Esophagus muscularis mucosa (tissue), 4 donors: ENCODE results near the gene PEDS1. TPM values are rescaled to one million over a fixed set of nuclear protein-coding genes. Genes with fewer than 3 reads are reported as not detected.

ENCODE experiments used
- DNase-seq: peaks from one replicate; pipeline ENCODE4 v3.0.0-alpha.2; 2017; ENCODE audit errors: extremely low spot score
- H3K27ac ChIP-seq, 4 donors: fragments of 200-600 bp; sonication (generic); replicated peaks in 1 of 4; 1 replicate in 3 of 4; 2 replicates in 1 of 4; pipeline ENCODE4 v1.5.1; 2016 to 2019; ENCODE audit warnings: mild to moderate bottlenecking in 1 of 4
- H3K27me3 ChIP-seq, 4 donors: fragments of 200-600 bp; sonication (generic); one replicate each; pipeline versions ENCODE4 v1.5.1 to v1.6.0; 2016 to 2019
- H3K36me3 ChIP-seq, 4 donors: fragments of 200-600 bp; sonication (generic); one replicate each; pipeline ENCODE4 v1.5.1; 2016 to 2019
- H3K4me1 ChIP-seq, 4 donors: fragments of 200-600 bp; sonication (generic); one replicate each; pipeline ENCODE4 v1.5.1; 2016 to 2019
- H3K4me3 ChIP-seq, 4 donors: fragments of 200-600 bp; sonication (generic); 1 replicate in 2 of 4; 2 replicates in 2 of 4; pipeline ENCODE4 v1.5.1; 2016 to 2019; ENCODE audit warnings: mild to moderate bottlenecking in 4 of 4, moderate library complexity in 1 of 4
- H3K9me3 ChIP-seq, 4 donors: fragments of 200-600 bp; sonication (generic); 1 replicate in 3 of 4; 2 replicates in 1 of 4; pipeline ENCODE4 v1.5.1; 2016 to 2019
- CTCF ChIP-seq, 3 experiments: fragments of 200-600 bp in 2 of 3; fragments of 450-650 bp in 1 of 3; sonication (generic) in 2 of 3; IDR thresholded peaks; one replicate each; pipeline ENCODE4 v1.5.1; 2017 to 2019; ENCODE audit warnings: antibody characterized with exemption in 3 of 3, mild to moderate bottlenecking in 2 of 3, moderate library complexity in 1 of 3
- EP300 ChIP-seq: sonication (generic); formaldehyde crosslinking; IDR thresholded peaks from one replicate; pipeline ENCODE4 v1.6.1; 2017; ENCODE audit warnings: antibody characterized with exemption
- POLR2A ChIP-seq: fragments of 450-650 bp; IDR thresholded peaks from one replicate; pipeline ENCODE4 v1.6.1; 2017; ENCODE audit warnings: antibody characterized with exemption, moderate library complexity, mild to moderate bottlenecking, low read depth
- POLR2AphosphoS5 ChIP-seq, 2 donors: sonication (generic); formaldehyde crosslinking; IDR thresholded peaks; one replicate each; pipeline ENCODE4 v1.6.1; 2017; ENCODE audit warnings: antibody characterized with exemption in 2 of 2
- WGBS: methylation state at CpG from one replicate; pipeline ENCODE4 v1.1.5; 2018; 5-methylcytosine and 5-hydroxymethylcytosine counted together
- intact Hi-C: fragments of 100-400 bp; cut with DNase I; formaldehyde crosslinking; loops from one replicate; pipeline ENCODE4 v1.15.1; 2023
- total RNA-seq, 4 donors: library from RNA; depleted of rRNA; stranded (reverse); fragments of >200 nt; gene quantifications; one replicate each; pipeline versions ENCODE4 v1.1.0 to v1.2.1, GENCODE V29; 2016

PEDS1 gene
- total RNA-seq, 4 donors from 2014 or later = 22.2 to 50.3 (median 30.7) TPM

GRCh38 chr20:50191544-50192363 lies 38.2 kb upstream of the PEDS1 start:
- no peaks in the 10 kb centered on the region for H3K27me3 ChIP-seq
- peak in 2 of 3 experiments; percentile 25 to 54 for TF ChIP-seq CTCF (IDR thresholded peaks at IDR 0.05)
- no peak for TF ChIP-seq EP300
- peak; percentile 41 for TF ChIP-seq POLR2A
- TF ChIP-seq POLR2AphosphoS5 (IDR thresholded peaks at IDR 0.05) = peak; percentile 25 to 50
- peak overlapping the region; percentile 75 to 100 (median 92) for H3K4me3 ChIP-seq
- H3K27ac ChIP-seq = peak overlapping the region; percentile 91 to 100 (median 98)
- H3K9me3 ChIP-seq = no peaks in the 10 kb centered on the region
- under 1% methylated on average over 50 of the region's 96 CpGs for WGBS
- intact Hi-C loops = loop anchor here (2.0 kb wide), 2 partner anchors 117 to 189 kb away; no protein-coding TSS in a partner anchor
- peaks cover 8 to 29% (median 17%) of the 10 kb centered on the region in 4 donors for H3K36me3 ChIP-seq
- peaks cover 28 to 57% (median 48%) of the 10 kb centered on the region in 4 donors for H3K4me1 ChIP-seq
- no peak for DNase-seq

GRCh38 chr20:50191065-50191543 lies 37.6 kb upstream of the PEDS1 start:
- peak in 2 of 3 experiments; percentile 14 to 24 for TF ChIP-seq CTCF (IDR thresholded peaks at IDR 0.05)
- TF ChIP-seq POLR2AphosphoS5 (IDR thresholded peaks at IDR 0.05) = no peak
- H3K36me3 ChIP-seq = peaks cover 8 to 29% (median 17%) of the 10 kb centered on the region in 4 donors
- no peaks in the 10 kb centered on the region for H3K9me3 ChIP-seq
- peak overlapping the region; percentile 75 to 100 (median 92) for H3K4me3 ChIP-seq
- no peaks in the 10 kb centered on the region for H3K27me3 ChIP-seq
- intact Hi-C loops = loop anchor here (2.0 kb wide), 2 partner anchors 118 to 190 kb away; no protein-coding TSS in a partner anchor
- peaks cover 28 to 61% (median 53%) of the 10 kb centered on the region in 4 donors for H3K4me1 ChIP-seq
- no peak for DNase-seq
- peak overlapping the region; percentile 91 to 100 (median 98) for H3K27ac ChIP-seq
- no CpG with 5 or more reads among the region's 69 CpGs for WGBS

DNA sequence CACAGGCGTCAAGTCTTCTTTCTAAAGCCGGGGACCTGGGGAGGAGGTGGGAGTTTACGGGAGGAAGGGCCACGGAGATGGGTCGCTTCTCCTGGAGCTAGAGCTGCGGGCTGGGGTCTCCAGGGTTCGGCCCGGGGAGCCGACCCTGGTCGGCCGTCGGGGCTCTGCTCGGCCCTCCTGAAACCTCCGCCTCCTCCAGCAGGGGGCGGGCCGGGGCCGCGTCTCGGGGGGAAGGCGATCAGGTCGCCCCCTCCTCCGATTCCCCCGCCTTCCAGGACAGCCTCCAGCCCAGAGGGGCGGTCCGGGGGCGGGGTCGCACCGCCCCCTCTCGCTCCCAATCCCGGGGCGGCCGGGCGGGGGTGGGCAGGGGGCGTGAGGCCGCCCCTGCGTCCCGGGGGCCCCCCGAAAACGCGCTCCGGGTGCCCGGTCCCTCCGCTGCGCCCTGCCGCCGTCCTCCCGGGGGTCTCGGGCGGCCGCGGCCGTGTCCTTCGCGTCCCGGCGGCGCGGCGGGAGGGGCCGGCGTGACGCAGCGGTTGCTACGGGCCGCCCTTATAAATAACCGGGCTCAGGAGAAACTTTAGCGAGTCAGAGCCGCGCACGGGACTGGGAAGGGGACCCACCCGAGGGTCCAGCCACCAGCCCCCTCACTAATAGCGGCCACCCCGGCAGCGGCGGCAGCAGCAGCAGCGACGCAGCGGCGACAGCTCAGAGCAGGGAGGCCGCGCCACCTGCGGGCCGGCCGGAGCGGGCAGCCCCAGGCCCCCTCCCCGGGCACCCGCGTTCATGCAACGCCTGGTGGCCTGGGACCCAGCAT lies 36.9 kb upstream of the PEDS1 start, which contains the start of gene CEBPB:
Gene CEBPB, plus strand, starts transcription at position 580 of the 814 bp plus-strand sequence. Its CDS starts 204 bp downstream, at position 784.
- no CpG with 5 or more reads among the region's 89 CpGs for WGBS
- intact Hi-C loops = loop anchor here (2.0 kb wide), 2 partner anchors 118 to 190 kb away; no protein-coding TSS in a partner anchor

More for the DNA sequence above, 36.9 kb upstream of the PEDS1 start, which contains the start of gene CEBPB:
- Histone ChIP-seq H3K4me3 (peak within 1 kb of the TSS; percentile 75 to 100 (median 92)), H3K4me1 (peaks cover 28 to 57% (median 51%) of the 10 kb centered on the region in 4 donors), H3K36me3 (peaks cover 8 to 29% (median 17%) of the 10 kb centered on the region in 4 donors), H3K9me3 (no peaks in the 10 kb centered on the region), H3K27me3 (no peaks in the 10 kb centered on the region), H3K27ac (peak within 1 kb of the TSS; percentile 91 to 100 (median 98))
- DNase-seq = peak; percentile 97
- peak; percentile 99 for TF ChIP-seq POLR2A
- no peak for TF ChIP-seq EP300
- peak; percentile 91 to 99 for TF ChIP-seq POLR2AphosphoS5 (IDR thresholded peaks at IDR 0.05)
- TF ChIP-seq CTCF (IDR thresholded peaks at IDR 0.05) = peak; percentile 87 to 95 (median 90)
